Astrocyte (in vitro differentiated cells and primary cell): ENCODE data around the gene SSTR5.

ENCODE experiments used
- EZH2 ChIP-seq: IDR thresholded peaks from 2 replicates; pipeline ENCODE4 v1.6.1; 2012; ENCODE audit warnings: mild to moderate bottlenecking, low read length, inconsistent platforms; ENCODE audit not compliant: insufficient read depth
- TF ChIP-seq, protein P1 (sequence below): IDR thresholded peaks from 2 replicates; pipeline ENCODE4 v1.5.1; 2011; ENCODE audit warnings: low read depth, mild to moderate bottlenecking, inconsistent platforms, low read length, moderate library complexity; ENCODE audit not compliant: insufficient read depth

DNA sequence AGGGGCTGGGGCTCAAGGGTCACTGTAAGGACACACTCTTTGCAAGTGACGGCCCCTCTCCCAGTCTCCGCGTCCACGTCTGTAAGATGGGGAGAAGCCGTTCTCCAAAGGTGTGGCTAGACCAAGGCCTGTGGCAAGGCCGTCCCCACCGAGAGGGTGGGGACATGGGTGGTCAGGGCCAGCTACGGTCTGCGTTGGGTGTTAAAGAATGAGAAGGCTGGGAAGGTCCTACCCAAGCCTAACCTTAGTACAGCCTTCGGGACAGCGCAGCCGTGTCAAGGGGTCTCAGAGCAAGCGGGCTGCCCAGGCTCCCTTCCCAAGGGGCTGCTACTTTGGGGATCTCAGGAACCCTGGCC lies 21.6 kb downstream of the SSTR5 start:
- TF ChIP-seq EZH2: no peak
- TF ChIP-seq, protein P1, sequence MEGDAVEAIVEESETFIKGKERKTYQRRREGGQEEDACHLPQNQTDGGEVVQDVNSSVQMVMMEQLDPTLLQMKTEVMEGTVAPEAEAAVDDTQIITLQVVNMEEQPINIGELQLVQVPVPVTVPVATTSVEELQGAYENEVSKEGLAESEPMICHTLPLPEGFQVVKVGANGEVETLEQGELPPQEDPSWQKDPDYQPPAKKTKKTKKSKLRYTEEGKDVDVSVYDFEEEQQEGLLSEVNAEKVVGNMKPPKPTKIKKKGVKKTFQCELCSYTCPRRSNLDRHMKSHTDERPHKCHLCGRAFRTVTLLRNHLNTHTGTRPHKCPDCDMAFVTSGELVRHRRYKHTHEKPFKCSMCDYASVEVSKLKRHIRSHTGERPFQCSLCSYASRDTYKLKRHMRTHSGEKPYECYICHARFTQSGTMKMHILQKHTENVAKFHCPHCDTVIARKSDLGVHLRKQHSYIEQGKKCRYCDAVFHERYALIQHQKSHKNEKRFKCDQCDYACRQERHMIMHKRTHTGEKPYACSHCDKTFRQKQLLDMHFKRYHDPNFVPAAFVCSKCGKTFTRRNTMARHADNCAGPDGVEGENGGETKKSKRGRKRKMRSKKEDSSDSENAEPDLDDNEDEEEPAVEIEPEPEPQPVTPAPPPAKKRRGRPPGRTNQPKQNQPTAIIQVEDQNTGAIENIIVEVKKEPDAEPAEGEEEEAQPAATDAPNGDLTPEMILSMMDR: no peak
